HG02981 (cell line): ENCODE data around the gene MTARC1.
A peak's percentile ranks its signal among the peaks of the same experiment; 100 is the strongest.

Experiments used
- ATAC-seq: cut with Tn5 transposase; IDR thresholded peaks from one replicate; pipeline ENCODE4 v1.9.1; 2021; ENCODE audit warnings: mild to moderate bottlenecking, moderate library complexity; ENCODE audit not compliant: unreplicated experiment

Gene MTARC1

DNA sequence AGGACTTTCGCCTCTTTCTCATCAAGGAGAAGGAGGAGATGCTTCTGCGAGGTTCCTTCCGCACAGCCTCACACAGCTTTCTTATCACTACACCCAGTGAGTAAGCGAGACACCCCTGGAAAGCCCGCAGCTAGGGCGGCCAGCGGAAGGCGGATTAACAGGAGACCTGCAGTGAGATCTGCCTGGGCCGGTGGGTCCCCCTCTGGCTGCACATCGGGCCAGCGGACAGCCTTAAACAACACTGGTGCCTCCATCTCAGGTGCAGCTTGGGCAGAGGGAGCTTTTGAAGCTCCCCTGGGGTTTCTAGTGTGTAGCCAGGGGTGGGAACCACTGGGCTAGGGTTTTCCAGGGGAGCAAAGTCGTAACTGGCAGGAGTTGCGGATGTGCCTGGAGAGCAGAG, 17.5 kb upstream of the MTARC1 start:
- no peak for ATAC-seq

DNA sequence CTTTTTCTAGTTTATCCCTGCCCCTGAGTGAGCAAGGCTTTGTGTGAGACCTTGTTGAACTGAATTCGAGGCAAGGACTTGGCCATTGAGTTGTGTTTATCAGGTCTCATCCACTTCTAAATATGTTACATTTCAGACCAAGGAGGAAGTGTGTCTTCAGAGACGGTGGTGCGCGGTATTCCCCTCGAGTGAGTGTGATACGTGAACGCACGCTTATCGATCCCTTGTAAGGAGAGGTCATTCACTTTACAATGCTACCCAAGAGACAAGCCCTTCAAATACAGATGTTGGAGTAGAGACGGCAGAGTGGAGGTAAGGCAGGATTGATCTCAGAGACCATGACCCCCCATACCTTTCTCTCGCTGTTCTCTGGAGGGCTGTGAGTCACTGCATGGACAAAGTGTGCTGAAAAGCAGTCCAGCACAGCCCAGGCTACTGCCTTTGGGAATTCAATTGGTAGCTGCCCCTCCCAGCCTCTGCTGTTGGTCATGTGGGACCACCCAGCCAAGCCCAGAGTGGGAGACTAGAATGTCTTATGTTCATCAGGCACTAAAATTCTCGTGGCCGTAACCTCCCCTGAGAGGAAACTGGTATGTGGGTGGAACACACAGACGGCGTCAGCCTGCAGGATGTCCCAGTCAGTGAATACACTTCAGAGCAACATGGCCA, 16.3 kb upstream of the MTARC1 start:
- ATAC-seq, result peak; percentile 65

DNA sequence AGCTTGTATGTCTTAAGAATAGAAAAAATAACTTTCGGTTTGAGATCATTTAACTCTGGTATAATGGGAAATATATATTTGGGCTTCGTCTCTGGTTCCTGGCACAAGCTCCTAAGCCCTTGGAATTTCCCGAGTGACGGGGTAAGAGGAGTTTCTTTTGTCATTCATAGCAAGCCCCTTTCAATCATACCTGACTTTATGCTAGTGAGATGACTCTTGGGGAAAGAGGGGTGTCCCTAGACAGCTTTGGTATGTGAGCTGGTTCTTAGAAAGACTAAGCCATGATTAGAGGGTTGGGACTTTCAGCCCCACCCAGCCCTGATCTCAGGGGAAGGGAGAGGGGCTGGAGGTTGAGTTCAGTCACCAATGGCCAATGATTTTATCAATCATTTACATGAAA, 13.9 kb upstream of the MTARC1 start:
- no peak for ATAC-seq

DNA sequence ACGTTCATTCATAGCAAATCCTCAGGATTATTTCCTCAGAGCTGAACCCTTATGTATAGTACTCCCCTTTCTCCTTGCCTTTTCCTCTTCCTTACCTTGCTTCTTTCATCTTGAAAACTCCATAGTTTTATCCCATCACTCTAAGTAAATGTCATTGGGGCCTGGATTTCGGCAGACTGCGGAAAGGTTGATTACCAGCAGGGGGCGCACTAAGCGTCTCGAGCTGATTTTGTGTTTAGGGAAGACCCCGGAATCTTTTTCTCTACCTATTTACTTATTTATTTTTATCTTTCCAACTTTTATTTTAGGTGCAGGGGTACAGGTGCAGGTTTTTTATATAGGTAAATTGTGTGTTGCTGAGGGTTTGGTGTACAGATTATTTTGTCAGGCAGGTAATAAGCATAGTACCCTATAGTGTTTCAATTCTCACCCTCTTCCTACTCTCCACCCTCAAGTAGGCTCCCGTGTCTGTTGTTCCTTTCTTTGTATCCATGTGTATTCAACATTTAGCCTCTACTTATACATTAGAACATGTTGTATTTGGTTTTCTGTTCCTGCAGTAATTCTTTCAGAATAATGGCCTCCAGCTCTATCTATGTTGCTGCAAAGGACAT, 11.4 kb upstream of the MTARC1 start:
- no peak for ATAC-seq

DNA sequence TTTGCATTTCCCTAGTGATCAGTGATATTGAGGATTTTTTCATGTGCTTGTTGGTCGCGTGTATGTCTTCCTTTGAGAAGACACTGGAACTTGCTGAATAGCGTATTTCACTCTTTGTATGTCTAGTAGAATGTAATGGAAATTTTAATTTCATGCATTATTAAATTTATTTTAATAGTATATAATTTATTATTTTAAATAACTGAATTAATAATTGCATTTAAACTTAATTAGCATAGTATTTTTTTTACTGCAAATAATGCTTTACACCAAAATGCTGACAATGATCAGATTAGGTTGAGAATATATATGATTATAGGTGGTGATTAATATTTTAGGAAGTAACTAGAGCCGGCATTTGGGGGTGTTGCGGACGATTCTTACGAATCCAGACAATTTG, 10.5 kb upstream of the MTARC1 start:
- ATAC-seq, result no peak

GRCh38 chr1:220776720-220777326, 9.9 kb upstream of the MTARC1 start:
- peak; percentile 78 for ATAC-seq

- ATAC-seq, result no peak
Measured at GRCh38 chr1:220783453-220783852, 3.3 kb upstream of the MTARC1 start.

DNA sequence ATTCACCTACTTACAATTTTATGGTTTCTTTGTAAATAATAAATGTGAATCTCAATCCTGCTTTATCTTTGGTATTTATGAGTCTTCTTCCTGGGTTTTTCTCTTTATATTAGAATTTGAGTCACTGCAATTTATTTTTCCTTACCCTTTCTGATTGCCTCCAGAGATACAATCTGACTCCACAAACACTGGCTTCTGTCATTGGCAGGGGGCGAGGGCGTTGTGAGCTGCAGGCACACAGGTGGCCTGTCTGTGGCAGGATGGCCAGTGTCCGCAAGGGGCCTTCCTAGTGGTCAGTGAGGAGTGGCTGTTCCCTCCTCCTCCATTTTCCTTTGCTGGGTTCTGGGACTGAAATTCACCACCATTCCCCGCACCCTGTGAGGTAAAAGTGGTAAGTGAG, 2.0 kb upstream of the MTARC1 start:
- no peak for ATAC-seq

- no peak for ATAC-seq
Measured at GRCh38 chr1:220785166-220786056, 1.3 kb upstream of the MTARC1 start.

GRCh38 chr1:220786057-220786336, 716 bp upstream of the MTARC1 start:
- no peak for ATAC-seq

- peak; percentile 38 for ATAC-seq
Measured at GRCh38 chr1:220787069-220787619, 431 bp downstream of the MTARC1 start.

- ATAC-seq, result no peak
Measured at GRCh38 chr1:220788900-220789299, 2.2 kb downstream of the MTARC1 start.

GRCh38 chr1:220789532-220790147, 2.9 kb downstream of the MTARC1 start:
- no peak for ATAC-seq

- ATAC-seq, result no peak
Measured at GRCh38 chr1:220791285-220791684, 4.6 kb downstream of the MTARC1 start.

DNA sequence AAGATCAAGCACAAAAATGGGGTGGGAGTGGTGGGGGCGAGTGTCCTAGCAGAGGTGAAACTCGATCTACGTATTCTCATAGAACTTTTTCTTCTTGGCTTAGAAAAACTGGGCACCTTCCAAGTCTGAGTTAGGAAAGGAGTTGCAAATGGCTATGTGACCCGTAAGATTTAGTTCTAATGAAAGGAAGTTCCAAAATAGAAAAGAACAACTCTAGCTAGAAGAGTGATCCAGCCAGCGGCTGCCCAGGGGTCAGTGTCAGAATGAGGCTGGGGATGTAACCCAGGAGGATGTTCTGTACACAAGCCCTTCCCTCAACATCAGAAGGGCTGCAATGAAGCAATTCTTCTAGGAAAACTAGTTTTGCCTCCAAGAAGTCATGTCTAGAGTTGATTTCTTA, 5.2 kb downstream of the MTARC1 start:
- no peak for ATAC-seq

GRCh38 chr1:220796530-220796929, 9.8 kb downstream of the MTARC1 start:
- ATAC-seq, result no peak

DNA sequence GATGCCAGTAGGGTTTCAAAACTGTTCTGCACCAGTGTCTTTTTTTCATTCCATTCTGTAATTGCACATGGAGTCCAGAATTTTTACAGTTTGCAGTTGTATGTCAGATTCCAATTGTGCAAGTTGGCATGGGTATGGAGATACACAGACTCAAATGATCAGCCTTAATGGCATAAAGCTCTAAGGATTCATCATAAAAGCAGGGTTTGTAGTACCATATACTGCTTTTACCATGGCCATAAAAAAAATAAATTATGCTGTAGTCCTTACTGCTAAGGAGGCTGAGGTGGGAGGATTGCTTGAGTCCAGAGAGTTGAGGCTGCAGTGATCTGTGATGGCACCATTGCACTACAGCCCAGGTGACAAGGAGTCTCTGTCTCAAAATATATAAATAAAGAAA, 10.3 kb downstream of the MTARC1 start:
- ATAC-seq, result no peak

- ATAC-seq, result no peak
Measured at GRCh38 chr1:220797553-220797952, 10.8 kb downstream of the MTARC1 start.

DNA sequence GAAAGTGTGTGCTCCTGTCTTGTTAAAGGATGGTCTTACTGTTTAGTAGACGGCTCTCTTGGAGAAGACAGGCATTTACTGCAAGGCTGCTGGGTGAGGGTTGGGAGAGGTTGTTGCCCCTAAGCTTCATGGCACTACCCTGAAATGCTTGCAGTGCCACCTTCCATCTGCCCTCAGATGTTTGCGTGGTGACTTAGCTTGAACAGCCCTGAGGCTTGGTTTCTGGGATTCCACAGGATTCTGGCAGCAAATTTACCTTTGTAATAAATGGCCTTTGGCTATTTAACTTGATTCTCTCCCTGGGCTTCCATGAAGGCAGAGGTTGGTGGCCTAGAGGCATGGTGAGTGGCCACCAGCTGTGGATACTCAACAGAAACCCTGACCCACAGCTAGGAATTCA, 11.6 kb downstream of the MTARC1 start:
- ATAC-seq, result no peak

DNA sequence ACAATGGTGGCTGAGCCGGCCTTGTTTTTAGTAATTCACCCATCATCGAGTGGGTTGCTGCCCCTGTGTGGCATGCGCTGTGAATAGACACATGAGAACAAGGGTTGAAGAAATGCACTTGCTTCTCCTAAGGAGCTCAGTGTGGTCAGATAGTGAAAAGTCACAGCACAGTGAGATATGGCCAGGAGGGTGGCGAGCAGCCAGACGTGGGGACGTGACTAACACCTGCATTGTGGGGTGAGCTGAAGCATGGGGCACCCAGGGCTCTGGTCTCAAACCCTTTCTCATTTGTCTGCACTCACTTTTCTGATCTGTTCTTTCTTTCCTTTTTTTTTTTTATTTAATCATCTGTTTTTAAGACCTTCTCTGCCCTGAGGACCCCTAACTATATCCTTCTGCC, 13.5 kb downstream of the MTARC1 start:
- ATAC-seq, result no peak
